ENCODE data around the gene TMEM127.
"Not testable (repeated sequence)": the region's sequence is repeated elsewhere in the genome, so short reads cannot be mapped to it uniquely, and the experiment has no call there.

The TMEM127 gene, protein sequence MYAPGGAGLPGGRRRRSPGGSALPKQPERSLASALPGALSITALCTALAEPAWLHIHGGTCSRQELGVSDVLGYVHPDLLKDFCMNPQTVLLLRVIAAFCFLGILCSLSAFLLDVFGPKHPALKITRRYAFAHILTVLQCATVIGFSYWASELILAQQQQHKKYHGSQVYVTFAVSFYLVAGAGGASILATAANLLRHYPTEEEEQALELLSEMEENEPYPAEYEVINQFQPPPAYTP
- total RNA-seq: 58.5 to 91.1 (median 68.7) reads per million in 9 experiments

DNA sequence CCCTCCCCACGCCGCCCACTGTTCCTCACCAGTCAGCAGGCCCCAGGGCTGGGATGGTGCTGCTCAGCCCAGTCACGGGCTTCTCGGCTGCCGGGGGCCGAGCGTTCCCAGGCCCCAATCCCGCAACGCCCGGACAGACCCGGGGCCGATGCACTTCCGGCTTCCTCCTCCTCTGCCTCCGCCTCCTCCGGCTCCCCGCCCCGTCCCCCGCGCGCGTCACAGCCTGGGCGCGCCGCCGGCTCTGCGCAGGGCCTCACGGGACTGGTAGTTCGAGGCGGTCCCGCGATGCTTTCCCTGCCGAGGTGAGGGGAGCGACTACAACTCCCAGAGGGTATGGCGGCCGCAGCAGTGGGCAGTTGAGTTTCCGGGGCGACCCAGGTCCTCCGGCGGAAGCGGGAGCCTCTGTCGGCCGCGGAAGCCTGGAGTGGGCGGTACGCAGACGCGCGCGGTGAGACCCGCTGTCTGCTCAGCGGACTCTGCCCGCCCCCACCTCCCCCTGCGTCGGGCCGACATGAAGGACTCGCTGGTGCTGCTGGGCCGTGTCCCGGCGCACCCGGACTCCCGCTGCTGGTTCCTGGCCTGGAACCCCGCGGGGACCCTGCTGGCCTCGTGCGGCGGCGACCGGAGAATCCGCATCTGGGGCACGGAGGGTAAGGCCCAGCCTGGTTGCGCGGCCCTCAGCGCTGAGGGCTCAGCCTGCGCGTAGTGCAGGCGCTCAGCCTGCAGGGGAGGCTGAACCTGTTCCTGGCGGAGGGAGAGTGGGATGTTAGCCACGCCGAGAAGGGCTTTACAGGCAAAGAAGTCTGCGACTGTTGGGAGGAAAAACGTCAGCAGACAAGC, at the start of gene TMEM127, which contains the start of gene CIAO1:
TMEM127 (minus strand) TSS at position 158 of the 840 bp plus-strand sequence. CDS start 616 bp downstream, outside the sequence.
CIAO1 (plus strand) TSS at position 386 of the 840 bp plus-strand sequence; CDS start at position 512, 126 bp downstream.
- H3K4me3 Mint-ChIP-seq: peak within 1 kb of the TSS; percentile 86 to 98
- ATAC-seq (replicated peaks): peak; percentile 91
- H3K9me3 Mint-ChIP-seq: no peaks in the 10 kb centered on the region
- H3K4me1 Mint-ChIP-seq (ENCODE audit: low read depth in 2 of 2): peaks cover 27 to 50% of the 10 kb centered on the region in 2 donors
- peak; percentile 98 for DNase-seq
- H3K36me3 Mint-ChIP-seq (ENCODE audit: insufficient read depth): peaks cover 58% of the 10 kb centered on the region
- peak within 1 kb of the TSS; percentile 87 to 94 for H3K27ac Mint-ChIP-seq
- H3K27me3 Mint-ChIP-seq: no peaks in the 10 kb centered on the region

DNA sequence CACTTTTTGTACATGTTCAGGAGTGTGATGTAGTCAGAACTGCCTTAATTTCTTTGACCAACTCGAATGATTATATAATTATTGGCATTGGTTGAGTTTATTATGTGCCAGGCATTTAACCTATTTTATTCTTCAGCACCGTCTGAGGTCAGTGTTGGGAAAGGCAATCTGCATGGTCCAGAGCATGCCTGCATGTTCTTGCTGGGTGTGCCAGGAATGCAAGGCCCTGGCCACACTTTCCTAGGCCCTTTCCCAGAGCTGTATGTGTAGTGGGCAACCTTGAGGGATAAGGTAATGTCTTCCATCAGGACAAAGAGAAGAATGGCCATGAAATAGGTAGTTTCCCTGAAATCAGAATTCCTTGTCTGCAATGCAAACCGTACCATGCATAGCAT, 49.2 kb upstream of the TMEM127 start:
- H3K27me3 Mint-ChIP-seq: no peaks in the 10 kb centered on the region
- DNase-seq (no peak), ATAC-seq (replicated peaks) (no peak)
- no peaks in the 10 kb centered on the region for H3K36me3 Mint-ChIP-seq (ENCODE audit: insufficient read depth)
- peaks cover 31 to 43% of the 10 kb centered on the region in 2 donors for H3K4me1 Mint-ChIP-seq (ENCODE audit: low read depth in 2 of 2)
- H3K27ac Mint-ChIP-seq: peak overlapping the region; percentile 80 to 83
- H3K9me3 Mint-ChIP-seq: no peaks in the 10 kb centered on the region
- H3K4me3 Mint-ChIP-seq: peak overlapping the region; percentile 74

DNA sequence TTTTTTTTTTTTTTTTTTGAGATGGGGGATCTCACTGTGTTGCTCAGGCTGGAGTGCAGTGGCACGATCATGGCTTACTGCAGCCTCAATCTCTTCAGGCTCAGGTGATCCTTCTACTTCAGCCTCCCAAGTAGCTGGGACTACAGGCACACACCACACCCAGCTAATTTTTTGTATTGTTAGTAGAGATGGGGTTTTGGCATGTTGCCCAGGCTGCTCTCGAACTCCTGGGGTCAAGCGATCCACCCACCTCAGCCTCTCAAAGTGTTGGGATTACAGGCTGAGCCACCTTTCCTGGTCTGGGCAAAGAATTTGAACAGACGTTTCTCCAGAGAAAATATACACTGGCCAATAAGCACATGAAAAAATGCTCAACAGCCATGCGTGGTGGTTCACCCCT, 42.5 kb upstream of the TMEM127 start:
- H3K9me3 Mint-ChIP-seq: no peaks in the 10 kb centered on the region
- no peak overlapping the region for H3K4me3 Mint-ChIP-seq
- peak overlapping the region; percentile 66 to 81 for H3K27ac Mint-ChIP-seq
- ATAC-seq (replicated peaks) (no peak), DNase-seq (no peak)
- H3K36me3 Mint-ChIP-seq (ENCODE audit: insufficient read depth): peaks cover 33% of the 10 kb centered on the region
- no peaks in the 10 kb centered on the region for H3K27me3 Mint-ChIP-seq
- H3K4me1 Mint-ChIP-seq (ENCODE audit: low read depth in 2 of 2): peaks cover 27 to 33% of the 10 kb centered on the region in 2 donors

DNA sequence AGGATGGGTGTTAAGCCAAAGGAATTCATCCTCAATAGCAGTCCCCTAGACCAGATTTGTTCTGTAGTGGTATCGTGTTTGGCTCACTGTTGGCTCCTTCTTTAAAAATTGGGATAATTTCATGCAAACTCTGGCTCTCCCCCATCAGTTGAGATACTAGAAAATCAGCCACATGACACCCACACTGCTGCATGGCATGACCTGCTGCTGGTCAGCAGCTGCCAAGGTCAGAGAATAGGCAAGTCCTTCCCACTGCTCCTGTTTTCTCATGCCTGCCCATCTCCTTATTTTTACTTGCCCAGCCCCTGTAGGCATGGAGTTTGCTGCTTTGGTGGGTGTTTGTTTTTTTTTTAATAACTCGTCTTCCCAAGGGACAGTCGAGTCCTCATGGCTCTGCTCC, 40.6 kb upstream of the TMEM127 start:
- Mint-ChIP-seq H3K27me3 (no peaks in the 10 kb centered on the region), H3K36me3 (ENCODE audit: insufficient read depth) (peaks cover 52% of the 10 kb centered on the region), H3K4me1 (ENCODE audit: low read depth in 2 of 2) (peaks cover 39 to 48% of the 10 kb centered on the region in 2 donors), H3K27ac (peak overlapping the region; percentile 99), H3K9me3 (no peaks in the 10 kb centered on the region), H3K4me3 (peak overlapping the region; percentile 96 to 99)
- ATAC-seq (replicated peaks): no peak
- no peak for DNase-seq

DNA sequence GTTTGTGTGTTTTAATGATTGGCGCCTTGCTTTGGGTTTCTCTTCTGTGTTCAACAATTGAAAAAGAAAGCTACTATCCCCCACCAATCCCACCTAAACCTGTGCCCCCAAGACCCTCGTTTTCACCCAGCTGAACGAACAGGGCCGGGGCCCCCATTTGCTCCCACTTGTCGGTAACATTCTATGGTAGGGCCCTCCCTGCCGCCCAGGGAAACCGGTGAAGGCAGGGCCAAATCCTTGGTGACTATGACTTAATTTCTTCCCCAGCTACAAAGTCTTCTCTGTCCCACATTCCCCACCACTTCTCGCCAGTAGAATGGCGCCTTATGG, 40.1 kb upstream of the TMEM127 start:
- Mint-ChIP-seq H3K4me3 (peak overlapping the region; percentile 96 to 99), H3K9me3 (no peaks in the 10 kb centered on the region), H3K4me1 (ENCODE audit: low read depth in 2 of 2) (peaks cover 43 to 52% of the 10 kb centered on the region in 2 donors), H3K27me3 (no peaks in the 10 kb centered on the region), H3K27ac (peak overlapping the region; percentile 99), H3K36me3 (ENCODE audit: insufficient read depth) (peaks cover 56% of the 10 kb centered on the region)
- DNase-seq (no peak), ATAC-seq (replicated peaks) (no peak)

DNA sequence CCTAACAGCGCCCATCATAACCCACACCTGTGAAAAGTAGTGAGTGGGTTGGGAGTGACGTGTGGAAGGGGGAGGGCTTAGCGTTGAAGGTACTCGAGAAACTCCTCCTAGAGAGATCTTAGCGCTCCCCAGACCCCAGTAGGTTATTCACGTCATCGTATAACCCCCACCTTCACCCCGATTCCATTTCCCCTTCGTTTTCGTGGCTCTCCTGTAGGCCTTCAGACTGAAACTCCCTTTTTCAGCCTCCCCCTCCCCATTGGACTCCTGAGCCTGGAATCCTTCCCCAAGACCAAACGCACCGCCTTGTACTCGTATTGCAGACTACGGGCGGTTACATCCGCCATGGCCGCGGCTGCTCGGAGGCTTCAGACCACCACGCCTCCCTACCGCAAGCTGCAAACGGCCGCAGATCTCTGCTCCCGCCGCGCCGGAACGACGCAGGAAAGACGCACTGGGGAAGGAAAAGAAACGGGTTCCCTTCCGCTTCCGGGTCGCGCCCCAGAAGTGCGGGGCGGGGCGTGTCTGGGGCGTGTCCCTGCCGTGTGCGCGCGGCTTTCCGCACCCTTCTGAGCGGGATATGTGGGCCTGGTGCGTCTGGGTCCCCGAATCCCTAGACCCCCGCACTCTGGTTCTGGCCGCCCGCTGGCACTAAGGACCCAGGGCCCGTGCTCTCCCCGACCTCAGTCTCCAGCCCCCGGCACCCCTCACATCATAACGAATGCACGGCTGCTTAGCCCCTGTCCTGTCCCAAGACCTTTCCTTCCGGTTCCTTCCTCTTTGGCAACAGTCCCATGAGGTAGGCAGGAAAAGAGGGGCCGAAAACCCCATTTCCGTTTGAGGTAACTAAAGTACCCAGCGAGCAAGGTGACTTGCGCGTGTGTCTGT, 39.5 kb upstream of the TMEM127 start, which contains the start of gene SNRNP200:
SNRNP200 (minus strand) TSS at position 456 of the 888 bp plus-strand sequence; CDS start at position 347, 109 bp downstream.
- DNase-seq (peak; percentile 89 to 90 (median 89)), ATAC-seq (replicated peaks) (peak; percentile 84)
- H3K27ac Mint-ChIP-seq: peak within 1 kb of the TSS; percentile 99
- peaks cover 44 to 55% of the 10 kb centered on the region in 2 donors for H3K4me1 Mint-ChIP-seq (ENCODE audit: low read depth in 2 of 2)
- H3K36me3 Mint-ChIP-seq (ENCODE audit: insufficient read depth): peaks cover 62% of the 10 kb centered on the region
- H3K9me3 Mint-ChIP-seq: no peaks in the 10 kb centered on the region
- H3K4me3 Mint-ChIP-seq: peak within 1 kb of the TSS; percentile 96 to 99
- H3K27me3 Mint-ChIP-seq: no peaks in the 10 kb centered on the region

DNA sequence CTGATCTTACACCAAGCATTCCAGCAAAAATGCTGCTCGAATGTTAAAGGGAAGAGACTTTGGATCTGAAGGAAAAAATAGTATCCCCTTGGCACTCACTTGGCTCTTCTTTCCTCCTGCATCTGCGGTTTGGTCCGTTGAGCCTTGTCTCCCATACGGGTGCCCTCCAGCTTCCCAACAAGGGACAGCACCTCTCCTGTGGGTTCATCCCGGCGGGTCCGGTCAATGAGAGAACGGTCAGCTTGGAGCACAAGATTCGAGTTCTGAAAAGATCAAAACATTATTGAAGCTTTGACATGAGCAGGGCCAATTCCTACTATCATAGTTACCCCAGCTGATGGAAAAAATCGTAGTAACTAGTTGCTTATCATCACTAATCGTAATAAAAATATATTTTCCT, 38.8 kb upstream of the TMEM127 start:
- no peaks in the 10 kb centered on the region for H3K9me3 Mint-ChIP-seq
- H3K4me3 Mint-ChIP-seq: peak overlapping the region; percentile 96 to 99
- H3K27me3 Mint-ChIP-seq: no peaks in the 10 kb centered on the region
- peak overlapping the region; percentile 99 for H3K27ac Mint-ChIP-seq
- H3K36me3 Mint-ChIP-seq (ENCODE audit: insufficient read depth): peaks cover 69% of the 10 kb centered on the region
- DNase-seq (no peak), ATAC-seq (replicated peaks) (no peak)
- H3K4me1 Mint-ChIP-seq (ENCODE audit: low read depth in 2 of 2): peaks cover 47 to 55% of the 10 kb centered on the region in 2 donors

DNA sequence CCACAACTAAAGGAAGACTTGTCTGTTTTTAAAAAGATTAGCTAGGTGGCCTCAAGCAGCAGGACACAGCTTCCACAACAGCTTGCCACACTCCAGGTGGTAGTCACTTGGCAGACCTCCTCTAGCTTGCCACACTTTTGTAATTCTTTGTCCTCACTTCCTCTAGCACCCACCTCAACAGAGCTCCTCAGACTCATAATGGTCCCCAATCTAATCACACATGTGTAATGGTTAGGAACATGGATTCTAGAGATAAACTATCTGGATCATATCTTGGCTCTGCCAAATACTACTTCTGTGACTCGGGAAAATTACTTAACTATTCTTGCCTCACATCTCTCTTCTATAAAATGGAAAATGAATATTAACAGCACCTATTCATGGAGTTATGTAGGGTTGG, 36.1 kb upstream of the TMEM127 start:
- Mint-ChIP-seq H3K4me1 (ENCODE audit: low read depth in 2 of 2) (peaks cover 47 to 55% of the 10 kb centered on the region in 2 donors), H3K9me3 (no peaks in the 10 kb centered on the region), H3K4me3 (peak overlapping the region; percentile 12 to 32), H3K27me3 (no peaks in the 10 kb centered on the region), H3K27ac (peak overlapping the region; percentile 81 to 84), H3K36me3 (ENCODE audit: insufficient read depth) (peaks cover 93% of the 10 kb centered on the region)
- DNase-seq (no peak), ATAC-seq (replicated peaks) (no peak)

DNA sequence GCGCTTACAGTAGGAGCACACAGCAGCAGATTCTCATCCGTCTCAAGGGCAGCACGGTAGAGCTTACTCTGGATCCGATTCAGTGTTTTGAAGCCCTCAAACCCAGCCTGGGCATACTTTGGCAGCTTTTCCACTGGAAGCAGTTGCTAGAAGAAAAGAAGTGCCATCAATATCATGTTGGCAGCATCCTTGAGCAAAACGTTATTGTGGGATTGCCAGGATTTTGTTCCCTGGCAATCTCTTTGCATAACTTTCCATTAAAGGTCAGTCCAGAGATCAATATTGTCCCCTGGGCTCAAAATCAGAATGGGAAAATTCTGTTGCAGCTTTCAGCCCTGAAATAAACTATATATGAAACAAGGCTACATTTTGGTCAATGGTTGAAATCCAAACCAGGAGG, 31.1 kb upstream of the TMEM127 start:
- H3K9me3 Mint-ChIP-seq: no peaks in the 10 kb centered on the region
- ATAC-seq (replicated peaks): no peak
- no peaks in the 10 kb centered on the region for H3K27me3 Mint-ChIP-seq
- peaks cover 100% of the 10 kb centered on the region for H3K36me3 Mint-ChIP-seq (ENCODE audit: insufficient read depth)
- no peak overlapping the region for H3K27ac Mint-ChIP-seq
- no peak for DNase-seq
- no peak overlapping the region for H3K4me3 Mint-ChIP-seq
- peaks cover 12 to 13% of the 10 kb centered on the region in 2 donors for H3K4me1 Mint-ChIP-seq (ENCODE audit: low read depth in 2 of 2)

DNA sequence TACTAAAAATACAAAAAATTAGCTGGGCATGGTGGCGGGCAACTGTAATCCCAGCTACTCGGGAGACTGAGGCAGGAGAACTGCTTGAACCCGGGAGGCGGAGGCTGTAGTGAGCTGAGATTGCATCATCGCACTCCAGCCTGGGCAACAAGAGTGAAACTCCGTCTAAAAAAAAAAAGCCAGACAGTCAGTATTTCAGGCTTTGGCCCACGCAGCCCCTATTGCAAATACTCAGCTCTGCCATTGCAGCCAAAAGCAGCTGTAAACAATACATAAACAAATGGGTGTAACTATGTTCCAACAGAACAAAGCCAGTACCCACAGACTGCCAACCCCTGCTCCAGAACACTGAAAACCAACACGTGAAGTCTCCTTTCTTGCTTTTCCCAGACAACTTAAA, 28.5 kb upstream of the TMEM127 start:
- H3K9me3 Mint-ChIP-seq; H3K27ac Mint-ChIP-seq; H3K4me1 Mint-ChIP-seq (ENCODE audit: low read depth in 2 of 2); ATAC-seq (replicated peaks); DNase-seq; H3K27me3 Mint-ChIP-seq; H3K4me3 Mint-ChIP-seq: not testable (repeated sequence)
- peaks cover 100% of the 10 kb centered on the region for H3K36me3 Mint-ChIP-seq (ENCODE audit: insufficient read depth)

DNA sequence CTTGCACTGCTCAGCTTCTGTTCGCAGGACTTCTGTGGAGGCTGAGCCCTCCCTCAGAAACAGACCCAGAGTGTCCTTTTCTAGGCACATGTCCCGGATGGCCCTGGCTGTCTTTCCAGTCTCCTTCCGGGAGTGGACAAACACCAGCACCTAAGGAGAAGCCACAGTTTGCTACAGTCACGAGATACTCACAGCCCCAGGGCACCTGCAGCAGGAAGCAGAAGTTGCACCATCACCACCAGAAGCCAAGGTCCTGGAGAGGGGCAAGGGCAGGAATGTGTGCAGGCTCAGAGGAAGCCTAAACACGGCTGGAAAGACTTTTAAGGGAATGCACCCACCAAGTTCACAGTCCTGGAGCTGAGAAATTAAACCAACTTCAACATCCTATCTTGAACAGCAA, 26.0 kb upstream of the TMEM127 start:
- H3K27me3 Mint-ChIP-seq: no peaks in the 10 kb centered on the region
- DNase-seq: no peak
- H3K27ac Mint-ChIP-seq: no peak overlapping the region
- no peaks in the 10 kb centered on the region for H3K9me3 Mint-ChIP-seq
- no peak overlapping the region for H3K4me3 Mint-ChIP-seq
- peaks cover 99% of the 10 kb centered on the region for H3K36me3 Mint-ChIP-seq (ENCODE audit: insufficient read depth)
- peaks cover 2 to 6% of the 10 kb centered on the region in 2 donors for H3K4me1 Mint-ChIP-seq (ENCODE audit: low read depth in 2 of 2)
- ATAC-seq (replicated peaks): no peak

DNA sequence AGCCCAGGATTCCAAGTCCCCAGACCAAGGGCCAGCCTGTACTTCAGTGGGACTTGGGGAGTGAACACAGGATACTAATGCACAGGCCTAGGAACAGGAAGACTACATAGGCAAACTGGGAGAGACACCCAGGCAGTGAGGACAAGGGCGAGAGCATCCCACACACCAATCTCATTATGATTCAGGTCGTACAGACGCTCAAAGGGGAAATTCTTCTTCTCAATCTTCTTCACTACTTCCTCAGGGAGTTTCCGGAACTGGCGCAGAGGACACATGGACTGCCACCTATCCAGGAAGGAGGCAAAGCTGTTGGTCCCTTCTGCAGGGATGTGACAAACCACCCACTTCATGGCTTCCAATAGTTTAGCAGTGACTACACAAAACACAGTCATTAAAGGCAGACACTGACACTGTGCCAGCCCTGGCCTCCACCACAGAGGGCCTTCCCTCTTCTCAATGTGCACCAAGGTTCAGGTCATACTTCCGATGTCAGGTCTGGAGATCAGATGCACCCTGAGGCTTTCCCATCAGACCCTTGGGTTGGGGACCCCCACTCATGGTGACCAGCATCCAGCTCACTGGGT, 21.6 kb upstream of the TMEM127 start:
- Mint-ChIP-seq H3K27ac (peak overlapping the region in 1 of 2 donors; percentile 27), H3K4me1 (ENCODE audit: low read depth in 2 of 2) (peaks cover 2 to 6% of the 10 kb centered on the region in 2 donors), H3K4me3 (no peak overlapping the region), H3K27me3 (no peaks in the 10 kb centered on the region), H3K36me3 (ENCODE audit: insufficient read depth) (peaks cover 97% of the 10 kb centered on the region), H3K9me3 (no peaks in the 10 kb centered on the region)
- DNase-seq (no peak), ATAC-seq (replicated peaks) (no peak)
